ENCODE measurements around the gene PRICKLE2. TPM values are rescaled to one million over a fixed set of nuclear protein-coding genes. Genes with fewer than 3 reads are reported as not detected.

PRICKLE2 gene
- total RNA-seq, 1 experiment from 2014 or later = 5.6 TPM

- H3K4me1 Mint-ChIP-seq = no peaks in the 10 kb centered on the region
- POLR2A ChIA-PET = no interaction called here
- H3K27ac Mint-ChIP-seq = no peak overlapping the region
- peaks cover 19% of the 10 kb centered on the region for H3K9me3 Mint-ChIP-seq
- CTCF ChIA-PET = interaction anchor here (2.2 kb wide), 1 partner anchor 10 kb away, joined by 6 read pairs; no protein-coding TSS in a partner anchor
- DNase-seq (ENCODE audit: low spot score) (no peak), ATAC-seq (no peak)
- no peak overlapping the region for H3K4me3 Mint-ChIP-seq
- no peaks in the 10 kb centered on the region for H3K27me3 Mint-ChIP-seq (ENCODE audit: low read depth)
- H3K36me3 Mint-ChIP-seq = peaks cover under 1% of the 10 kb centered on the region; the same call in 1 of the 2 replicates
- TF ChIP-seq E2F1 (CRISPR knock-in tag; IDR thresholded peaks at IDR 0.05) (no peak), IRF1 (CRISPR knock-in tag; IDR thresholded peaks at IDR 0.05) (no peak), JUN (CRISPR knock-in tag; IDR thresholded peaks at IDR 0.05) (no peak), USF2 (CRISPR knock-in tag; IDR thresholded peaks at IDR 0.05) (no peak), ZNF512 (CRISPR knock-in tag; IDR thresholded peaks at IDR 0.05; ENCODE audit: borderline replicate concordance) (no peak), CREM (CRISPR knock-in tag; IDR thresholded peaks at IDR 0.05) (no peak), E2F4 (CRISPR knock-in tag; IDR thresholded peaks at IDR 0.05; ENCODE audit: borderline replicate concordance, low read depth) (no peak), NR2C2 (CRISPR knock-in tag; IDR thresholded peaks at IDR 0.05) (no peak), AFF4 (CRISPR knock-in tag; IDR thresholded peaks at IDR 0.05; ENCODE audit: borderline replicate concordance) (no peak), FOXK1 (CRISPR knock-in tag; IDR thresholded peaks at IDR 0.05) (no peak), USF1 (CRISPR knock-in tag; IDR thresholded peaks at IDR 0.05) (no peak), ZNF232 (CRISPR knock-in tag; IDR thresholded peaks at IDR 0.05) (no peak), SMAD4 (CRISPR knock-in tag; IDR thresholded peaks at IDR 0.05) (no peak), ESRRA (CRISPR knock-in tag; IDR thresholded peaks at IDR 0.05; ENCODE audit: borderline replicate concordance) (no peak), TP53 (CRISPR knock-in tag; IDR thresholded peaks at IDR 0.05) (no peak), ZNF317 (CRISPR knock-in tag; IDR thresholded peaks at IDR 0.05; ENCODE audit: borderline replicate concordance, low read depth) (no peak)
These were observed 103.4 kb downstream of the PRICKLE2 start for GRCh38 chr3:64121750-64122311.
